Astrocyte (in vitro differentiated cells and primary cell): ENCODE data around the gene SUMF1.

ENCODE experiments used
- EZH2 ChIP-seq: IDR thresholded peaks from 2 replicates; pipeline ENCODE4 v1.6.1; 2012; ENCODE audit warnings: mild to moderate bottlenecking, low read length, inconsistent platforms; ENCODE audit not compliant: insufficient read depth
- TF ChIP-seq, protein P1 (sequence below): IDR thresholded peaks from 2 replicates; pipeline ENCODE4 v1.5.1; 2011; ENCODE audit warnings: low read depth, mild to moderate bottlenecking, inconsistent platforms, low read length, moderate library complexity; ENCODE audit not compliant: insufficient read depth

DNA sequence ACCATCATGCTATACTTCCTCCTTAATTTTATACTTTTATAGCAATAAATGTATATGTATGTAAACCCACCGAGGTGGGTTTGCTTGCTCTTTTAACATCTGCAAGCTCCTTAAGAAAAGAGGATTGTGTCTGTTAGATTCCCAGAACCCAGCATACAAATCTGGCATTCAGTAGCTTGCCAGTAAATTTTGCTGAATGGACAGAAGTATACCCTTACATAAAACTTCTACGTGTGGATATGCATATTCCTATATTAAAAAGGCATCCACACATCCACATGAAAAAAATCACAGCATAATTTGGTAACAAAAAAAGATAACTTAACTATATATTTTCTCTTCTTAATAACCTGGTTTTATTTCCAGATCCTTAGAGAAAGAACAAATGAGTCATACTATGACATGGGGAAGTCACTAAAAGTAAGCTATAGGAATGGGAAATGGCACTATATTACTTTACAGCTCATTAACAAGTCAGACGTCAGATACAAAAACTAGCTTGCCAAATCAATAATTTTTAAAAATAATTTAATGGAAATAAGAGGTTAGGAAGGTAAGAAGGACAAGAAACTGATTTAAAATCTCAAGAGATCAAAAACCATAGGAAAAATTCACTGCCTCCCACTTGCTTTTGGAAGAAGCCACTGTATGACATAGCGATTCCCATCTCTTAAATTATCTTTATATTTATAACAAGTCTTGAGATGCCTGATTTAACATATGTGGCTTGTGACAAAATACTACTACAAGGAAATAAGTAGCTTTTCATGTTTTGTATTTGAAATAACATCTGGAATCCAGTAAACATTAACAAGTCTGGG, 68.7 kb downstream of the SUMF1 start:
- TF ChIP-seq, protein P1, sequence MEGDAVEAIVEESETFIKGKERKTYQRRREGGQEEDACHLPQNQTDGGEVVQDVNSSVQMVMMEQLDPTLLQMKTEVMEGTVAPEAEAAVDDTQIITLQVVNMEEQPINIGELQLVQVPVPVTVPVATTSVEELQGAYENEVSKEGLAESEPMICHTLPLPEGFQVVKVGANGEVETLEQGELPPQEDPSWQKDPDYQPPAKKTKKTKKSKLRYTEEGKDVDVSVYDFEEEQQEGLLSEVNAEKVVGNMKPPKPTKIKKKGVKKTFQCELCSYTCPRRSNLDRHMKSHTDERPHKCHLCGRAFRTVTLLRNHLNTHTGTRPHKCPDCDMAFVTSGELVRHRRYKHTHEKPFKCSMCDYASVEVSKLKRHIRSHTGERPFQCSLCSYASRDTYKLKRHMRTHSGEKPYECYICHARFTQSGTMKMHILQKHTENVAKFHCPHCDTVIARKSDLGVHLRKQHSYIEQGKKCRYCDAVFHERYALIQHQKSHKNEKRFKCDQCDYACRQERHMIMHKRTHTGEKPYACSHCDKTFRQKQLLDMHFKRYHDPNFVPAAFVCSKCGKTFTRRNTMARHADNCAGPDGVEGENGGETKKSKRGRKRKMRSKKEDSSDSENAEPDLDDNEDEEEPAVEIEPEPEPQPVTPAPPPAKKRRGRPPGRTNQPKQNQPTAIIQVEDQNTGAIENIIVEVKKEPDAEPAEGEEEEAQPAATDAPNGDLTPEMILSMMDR = no peak
- TF ChIP-seq EZH2 = no peak
